SK-N-MC (cell line): Measurements from ENCODE around the gene DNAH11.

Experiments used
- EZH2 ChIP-seq: fragments of 200-600 bp; sonication (generic); IDR thresholded peaks from one replicate; pipeline ENCODE4 v1.6.1; 2017; ENCODE audit warnings: antibody characterized with exemption
- POLR2AphosphoS5 ChIP-seq: IDR thresholded peaks from 2 replicates; pipeline ENCODE4 v1.6.1; 2012; ENCODE audit warnings: mild to moderate bottlenecking, low read depth, low read length, borderline replicate concordance

DNA sequence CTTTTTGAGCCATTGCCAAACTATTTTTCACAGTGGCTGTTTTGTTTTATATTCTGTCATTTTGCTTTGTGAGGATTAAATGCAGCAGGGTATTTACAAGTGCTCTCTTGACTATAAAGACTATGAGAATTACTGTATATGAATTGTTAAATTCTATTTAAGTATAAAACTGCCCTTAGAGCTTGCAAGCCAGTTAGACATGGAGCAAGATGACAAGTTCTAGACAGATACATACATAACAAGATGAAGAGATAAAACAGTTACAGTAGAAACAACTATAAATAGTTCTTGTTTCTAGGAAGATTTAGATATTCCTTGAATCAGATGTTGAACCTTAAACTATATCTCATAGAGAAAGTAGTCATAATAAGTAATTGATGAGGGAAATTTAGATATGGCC lies 60.6 kb downstream of the DNAH11 start:
- TF ChIP-seq POLR2AphosphoS5 (no peak), EZH2 (no peak)
